Measurements from ENCODE around the gene NCKAP5.

DNA sequence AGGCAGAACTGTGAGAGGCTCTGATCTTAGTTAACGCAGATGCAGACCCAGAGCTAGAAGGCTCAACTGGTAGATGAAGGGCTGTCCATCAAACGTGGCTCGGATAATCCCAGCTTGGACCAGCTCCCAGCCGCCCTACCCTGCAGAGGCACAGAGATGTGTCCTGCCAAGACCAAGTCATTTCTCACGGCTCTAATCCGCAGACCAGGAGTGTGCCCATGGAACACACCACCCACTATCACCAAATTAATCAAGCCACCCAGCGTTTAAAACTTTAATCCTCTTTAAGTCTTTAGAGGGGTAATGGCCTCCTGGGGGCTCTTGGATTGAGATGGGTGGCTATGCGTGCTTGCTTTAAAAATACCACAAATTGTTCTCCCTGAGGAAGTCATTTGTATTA is 915.8 kb downstream of the NCKAP5 start:
- TF ChIP-seq, protein P1, sequence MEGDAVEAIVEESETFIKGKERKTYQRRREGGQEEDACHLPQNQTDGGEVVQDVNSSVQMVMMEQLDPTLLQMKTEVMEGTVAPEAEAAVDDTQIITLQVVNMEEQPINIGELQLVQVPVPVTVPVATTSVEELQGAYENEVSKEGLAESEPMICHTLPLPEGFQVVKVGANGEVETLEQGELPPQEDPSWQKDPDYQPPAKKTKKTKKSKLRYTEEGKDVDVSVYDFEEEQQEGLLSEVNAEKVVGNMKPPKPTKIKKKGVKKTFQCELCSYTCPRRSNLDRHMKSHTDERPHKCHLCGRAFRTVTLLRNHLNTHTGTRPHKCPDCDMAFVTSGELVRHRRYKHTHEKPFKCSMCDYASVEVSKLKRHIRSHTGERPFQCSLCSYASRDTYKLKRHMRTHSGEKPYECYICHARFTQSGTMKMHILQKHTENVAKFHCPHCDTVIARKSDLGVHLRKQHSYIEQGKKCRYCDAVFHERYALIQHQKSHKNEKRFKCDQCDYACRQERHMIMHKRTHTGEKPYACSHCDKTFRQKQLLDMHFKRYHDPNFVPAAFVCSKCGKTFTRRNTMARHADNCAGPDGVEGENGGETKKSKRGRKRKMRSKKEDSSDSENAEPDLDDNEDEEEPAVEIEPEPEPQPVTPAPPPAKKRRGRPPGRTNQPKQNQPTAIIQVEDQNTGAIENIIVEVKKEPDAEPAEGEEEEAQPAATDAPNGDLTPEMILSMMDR (IDR thresholded peaks at IDR 0.05; ENCODE audit: insufficient read depth, low read depth, low read length), result no peak
- no peak for TF ChIP-seq EZH2 (IDR thresholded peaks at IDR 0.05; ENCODE audit: insufficient read depth, low read length)
